Hepatocyte (in vitro differentiated cells): ENCODE data around the gene UPK3B.
"Not testable (repeated sequence)": the region's sequence is repeated elsewhere in the genome, so short reads cannot be mapped to it uniquely, and the experiment has no call there.

ENCODE experiments used
- EZH2 ChIP-seq: fragments of 200-600 bp; sonication (generic); IDR thresholded peaks from 2 replicates; pipeline ENCODE4 v1.6.1; 2016; ENCODE audit warnings: antibody characterized with exemption, mild to moderate bottlenecking, borderline replicate concordance
- EZH2phosphoT487 ChIP-seq: fragments of 200-600 bp; sonication (generic); IDR thresholded peaks from one replicate; pipeline ENCODE4 v1.6.1; 2018; ENCODE audit warnings: antibody characterized with exemption, mild to moderate bottlenecking, low read depth, moderate library complexity; ENCODE audit not compliant: unreplicated experiment, severe bottlenecking
- TF ChIP-seq, protein P1 (sequence below): fragments of 200-600 bp; sonication (generic); IDR thresholded peaks from 2 replicates; pipeline ENCODE4 v1.5.1; 2016; ENCODE audit warnings: antibody characterized with exemption, mild to moderate bottlenecking; ENCODE audit not compliant: poor library complexity

DNA sequence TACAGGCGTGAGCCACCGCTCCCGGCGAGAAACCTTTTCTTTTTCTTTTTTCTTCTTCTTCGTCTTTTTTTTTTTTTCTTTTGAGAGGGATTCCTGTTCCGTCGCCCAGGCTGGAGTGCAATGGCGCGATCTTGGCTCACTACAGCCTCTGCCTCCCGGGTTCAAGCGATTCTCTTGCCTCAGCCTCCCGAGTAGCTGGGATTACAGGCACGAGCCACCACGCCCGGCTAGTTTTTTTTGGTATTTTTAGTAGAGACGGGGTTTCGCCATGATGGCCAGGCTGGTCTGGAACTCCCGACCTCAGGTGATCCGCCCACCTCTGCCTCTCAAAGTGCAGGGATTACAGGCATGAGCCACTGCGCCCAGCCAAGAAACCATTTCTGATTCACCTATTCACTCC lies 49.6 kb upstream of the UPK3B start:
- TF ChIP-seq, protein P1, sequence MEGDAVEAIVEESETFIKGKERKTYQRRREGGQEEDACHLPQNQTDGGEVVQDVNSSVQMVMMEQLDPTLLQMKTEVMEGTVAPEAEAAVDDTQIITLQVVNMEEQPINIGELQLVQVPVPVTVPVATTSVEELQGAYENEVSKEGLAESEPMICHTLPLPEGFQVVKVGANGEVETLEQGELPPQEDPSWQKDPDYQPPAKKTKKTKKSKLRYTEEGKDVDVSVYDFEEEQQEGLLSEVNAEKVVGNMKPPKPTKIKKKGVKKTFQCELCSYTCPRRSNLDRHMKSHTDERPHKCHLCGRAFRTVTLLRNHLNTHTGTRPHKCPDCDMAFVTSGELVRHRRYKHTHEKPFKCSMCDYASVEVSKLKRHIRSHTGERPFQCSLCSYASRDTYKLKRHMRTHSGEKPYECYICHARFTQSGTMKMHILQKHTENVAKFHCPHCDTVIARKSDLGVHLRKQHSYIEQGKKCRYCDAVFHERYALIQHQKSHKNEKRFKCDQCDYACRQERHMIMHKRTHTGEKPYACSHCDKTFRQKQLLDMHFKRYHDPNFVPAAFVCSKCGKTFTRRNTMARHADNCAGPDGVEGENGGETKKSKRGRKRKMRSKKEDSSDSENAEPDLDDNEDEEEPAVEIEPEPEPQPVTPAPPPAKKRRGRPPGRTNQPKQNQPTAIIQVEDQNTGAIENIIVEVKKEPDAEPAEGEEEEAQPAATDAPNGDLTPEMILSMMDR: not testable (repeated sequence)
- not testable (repeated sequence) for TF ChIP-seq EZH2, EZH2phosphoT487
